HFFc6 (cell line): ENCODE measurements around the gene MMAA. TPM values are rescaled to one million over a fixed set of nuclear protein-coding genes. Genes with fewer than 3 reads are reported as not detected.

ENCODE experiments used
- DNase-seq: peaks from one replicate; pipeline ENCODE4 v3.0.0-alpha.2; 2018
- H3K27ac Mint-ChIP-seq: 2 replicates; pipeline ENCODE4 v1.8.0; 2020; ENCODE audit warnings: mild to moderate bottlenecking, mixed read lengths
- H3K27me3 Mint-ChIP-seq: 2 replicates; pipeline ENCODE4 v1.8.0; 2021; ENCODE audit warnings: mild to moderate bottlenecking, moderate library complexity, mixed read lengths; ENCODE audit not compliant: insufficient read depth
- H3K36me3 Mint-ChIP-seq: 2 replicates; pipeline ENCODE4 v1.8.0; 2021; ENCODE audit warnings: low read depth, mixed read lengths
- H3K4me1 Mint-ChIP-seq: 2 replicates; pipeline ENCODE4 v1.8.0; 2020; ENCODE audit warnings: low read depth, mixed read lengths
- H3K4me3 Mint-ChIP-seq: 2 replicates; pipeline ENCODE4 v1.8.0; 2020; ENCODE audit warnings: mild to moderate bottlenecking, moderate library complexity, mixed read lengths
- H3K9me3 Mint-ChIP-seq: 2 replicates; pipeline ENCODE4 v1.8.0; 2020; ENCODE audit warnings: mild to moderate bottlenecking, mixed read lengths
- total RNA-seq, 6 experiments: library from RNA; stranded (reverse); fragmentation: NEBNext Ultra II Directional; extraction: Animal tissue kit (Norgen Biotek cat#: 25700); gene quantifications; 2 replicates in 1 of 6; 3 replicates in 5 of 6; pipeline ENCODE4 v1.2.3, GENCODE V29; 2021
- TF ChIP-seq, protein P1 (sequence below): fragments of 200-600 bp; sonication (generic); IDR thresholded peaks from 2 replicates; pipeline ENCODE4 v1.5.0; 2021; ENCODE audit warnings: antibody characterized with exemption, mild to moderate bottlenecking

MMAA gene
- total RNA-seq, 6 experiments from 2014 or later, result 6.5 to 8.6 (median 7.6) TPM

GRCh38 chr4:145589916-145590702, 29.1 kb upstream of the MMAA start:
- no peak for DNase-seq
- no peak overlapping the region for H3K4me3 Mint-ChIP-seq
- H3K9me3 Mint-ChIP-seq, result no peaks in the 10 kb centered on the region
- H3K36me3 Mint-ChIP-seq, result no peaks in the 10 kb centered on the region
- TF ChIP-seq, protein P1, sequence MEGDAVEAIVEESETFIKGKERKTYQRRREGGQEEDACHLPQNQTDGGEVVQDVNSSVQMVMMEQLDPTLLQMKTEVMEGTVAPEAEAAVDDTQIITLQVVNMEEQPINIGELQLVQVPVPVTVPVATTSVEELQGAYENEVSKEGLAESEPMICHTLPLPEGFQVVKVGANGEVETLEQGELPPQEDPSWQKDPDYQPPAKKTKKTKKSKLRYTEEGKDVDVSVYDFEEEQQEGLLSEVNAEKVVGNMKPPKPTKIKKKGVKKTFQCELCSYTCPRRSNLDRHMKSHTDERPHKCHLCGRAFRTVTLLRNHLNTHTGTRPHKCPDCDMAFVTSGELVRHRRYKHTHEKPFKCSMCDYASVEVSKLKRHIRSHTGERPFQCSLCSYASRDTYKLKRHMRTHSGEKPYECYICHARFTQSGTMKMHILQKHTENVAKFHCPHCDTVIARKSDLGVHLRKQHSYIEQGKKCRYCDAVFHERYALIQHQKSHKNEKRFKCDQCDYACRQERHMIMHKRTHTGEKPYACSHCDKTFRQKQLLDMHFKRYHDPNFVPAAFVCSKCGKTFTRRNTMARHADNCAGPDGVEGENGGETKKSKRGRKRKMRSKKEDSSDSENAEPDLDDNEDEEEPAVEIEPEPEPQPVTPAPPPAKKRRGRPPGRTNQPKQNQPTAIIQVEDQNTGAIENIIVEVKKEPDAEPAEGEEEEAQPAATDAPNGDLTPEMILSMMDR, result no peak
- no peaks in the 10 kb centered on the region for H3K4me1 Mint-ChIP-seq
- H3K27me3 Mint-ChIP-seq, result peaks cover 13% of the 10 kb centered on the region
- no peak overlapping the region for H3K27ac Mint-ChIP-seq

GRCh38 chr4:145602129-145602760, 16.9 kb upstream of the MMAA start:
- TF ChIP-seq, protein P1, result no peak
- H3K27ac Mint-ChIP-seq, result no peak overlapping the region
- peaks cover 3% of the 10 kb centered on the region for H3K27me3 Mint-ChIP-seq
- H3K4me3 Mint-ChIP-seq, result no peak overlapping the region
- 0 out of 2 replicates have a peak, but pooled peaks cover 7% of the 10 kb centered on the region for H3K4me1 Mint-ChIP-seq
- no peaks in the 10 kb centered on the region; the same call in none of the 2 replicates for H3K9me3 Mint-ChIP-seq
- no peaks in the 10 kb centered on the region for H3K36me3 Mint-ChIP-seq
- no peak for DNase-seq

DNA sequence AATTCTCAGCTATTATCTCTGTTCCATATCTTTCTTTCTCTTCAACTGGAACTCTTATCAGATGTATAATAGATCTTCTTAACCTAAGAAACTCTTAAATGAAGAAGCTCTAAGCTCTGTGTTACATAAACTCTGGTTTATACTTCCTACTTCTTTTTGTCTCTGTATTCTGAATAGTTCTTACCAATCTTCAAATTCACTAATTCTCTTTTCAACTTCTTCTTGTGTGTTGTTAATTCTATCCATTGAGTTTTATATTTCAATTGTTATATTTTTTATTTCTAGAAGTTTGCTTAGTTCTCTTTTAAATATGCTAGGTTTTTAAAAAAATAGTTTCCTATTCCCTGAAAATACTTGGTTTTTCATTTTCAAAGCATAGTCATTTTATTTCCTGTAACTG, 13.2 kb upstream of the MMAA start:
- TF ChIP-seq, protein P1, result no peak
- Mint-ChIP-seq H3K36me3 (no peaks in the 10 kb centered on the region), H3K4me1 (0 out of 2 replicates have a peak, but pooled peaks cover 7% of the 10 kb centered on the region), H3K9me3 (no peaks in the 10 kb centered on the region; the same call in none of the 2 replicates), H3K27me3 (peaks cover 2% of the 10 kb centered on the region; the same call in 1 of the 2 replicates), H3K27ac (no peak overlapping the region), H3K4me3 (no peak overlapping the region)
- no peak for DNase-seq

DNA sequence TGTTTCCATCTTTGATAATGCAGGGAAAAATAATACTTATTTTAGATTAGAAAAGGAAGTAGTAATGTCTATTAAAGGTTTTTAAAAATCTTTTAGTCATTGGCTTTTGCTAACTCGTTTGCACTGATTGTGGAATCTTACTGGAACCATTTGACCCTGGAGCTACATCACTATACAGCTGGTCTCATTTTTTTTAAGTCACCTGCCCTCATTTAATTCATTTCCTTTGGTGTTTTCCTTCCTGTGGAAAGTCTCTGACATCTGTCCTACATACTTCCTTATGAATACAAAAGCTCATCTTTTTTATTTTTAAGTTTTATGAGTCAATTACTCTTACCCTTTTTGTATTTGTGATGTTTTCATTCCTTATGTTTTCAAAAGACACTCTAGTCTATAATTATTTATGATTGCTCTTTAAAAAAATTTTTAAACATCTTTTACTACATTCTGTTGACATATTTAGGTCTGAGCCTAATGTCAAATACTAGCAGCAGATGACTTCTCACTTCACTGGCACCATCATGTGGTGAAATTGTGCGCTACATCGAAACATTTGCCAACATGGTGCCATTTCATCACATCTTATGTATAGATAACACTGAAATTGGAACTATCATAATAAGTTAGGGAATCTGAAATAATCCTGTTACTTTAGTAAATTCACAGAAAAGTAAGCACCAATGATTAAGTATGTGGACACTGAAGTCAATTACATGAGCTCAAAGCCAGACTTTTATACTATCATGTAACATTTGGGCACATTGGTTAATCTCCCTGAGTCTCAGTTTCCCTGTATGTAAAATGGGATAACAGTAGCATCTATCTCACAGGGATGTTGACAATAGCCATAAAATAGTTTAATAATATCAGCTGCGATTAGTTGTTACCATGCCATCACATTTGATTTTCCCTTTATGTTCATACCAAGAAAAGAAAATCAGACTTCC, 9.4 kb upstream of the MMAA start:
- no peak overlapping the region for H3K4me3 Mint-ChIP-seq
- no peak overlapping the region for H3K27ac Mint-ChIP-seq
- no peaks in the 10 kb centered on the region; the same call in none of the 2 replicates for H3K9me3 Mint-ChIP-seq
- H3K4me1 Mint-ChIP-seq, result no peaks in the 10 kb centered on the region
- TF ChIP-seq, protein P1, result peak; percentile 88
- peaks cover 2% of the 10 kb centered on the region; the same call in 1 of the 2 replicates for H3K27me3 Mint-ChIP-seq
- DNase-seq, result peak; percentile 59
- H3K36me3 Mint-ChIP-seq, result no peaks in the 10 kb centered on the region

GRCh38 chr4:145613566-145614232, 5.5 kb upstream of the MMAA start:
- TF ChIP-seq, protein P1, result no peak

More at GRCh38 chr4:145613566-145614232, 5.5 kb upstream of the MMAA start:
- H3K27ac Mint-ChIP-seq, result no peak overlapping the region
- H3K9me3 Mint-ChIP-seq, result no peaks in the 10 kb centered on the region
- DNase-seq, result no peak
- no peaks in the 10 kb centered on the region for H3K36me3 Mint-ChIP-seq
- peaks cover 14% of the 10 kb centered on the region for H3K4me1 Mint-ChIP-seq
- no peak overlapping the region for H3K4me3 Mint-ChIP-seq
- no peaks in the 10 kb centered on the region for H3K27me3 Mint-ChIP-seq
